Measurements from ENCODE around the gene MAPK9.

Gene MAPK9

GRCh38 chr5:180330810-180331646 lies 39.1 kb upstream of the MAPK9 start:
- Histone ChIP-seq H3K36me3 (ENCODE audit: insufficient read depth, low read length) (no peaks in the 10 kb centered on the region), H3K4me2 (ENCODE audit: insufficient read depth, low read length) (no peak overlapping the region), H3K4me1 (ENCODE audit: insufficient read depth, low read length) (no peaks in the 10 kb centered on the region), H3K27me3 (ENCODE audit: insufficient read depth, low read length, poor library complexity) (peaks cover 3% of the 10 kb centered on the region), H3K9me3 (ENCODE audit: insufficient read depth, low read length, severe bottlenecking) (no peaks in the 10 kb centered on the region), H3K9ac (ENCODE audit: low read depth, low read length) (no peak overlapping the region), H4K20me1 (ENCODE audit: insufficient read depth, low read length) (no peaks in the 10 kb centered on the region), H3K79me2 (ENCODE audit: insufficient read depth, low read length) (no peaks in the 10 kb centered on the region), H3K4me3 (ENCODE audit: low read depth in 1 of 2, low read length in 2 of 2) (no peak overlapping the region), H2AFZ (ENCODE audit: low read depth, low read length) (no peak overlapping the region), H3K27ac (ENCODE audit: low read length) (no peak overlapping the region)
- no peak for DNase-seq
- TF ChIP-seq EZH2 (IDR thresholded peaks at IDR 0.05; ENCODE audit: borderline replicate concordance, low read depth, low read length, severe bottlenecking) (no peak), CTCF (IDR thresholded peaks at IDR 0.05; ENCODE audit: borderline replicate concordance, extremely low read depth, low read length, poor library complexity, severe bottlenecking) (no peak)
- ATAC-seq (ENCODE audit: insufficient read depth, low read depth) = no peak

GRCh38 chr5:180330270-180330648 lies 38.4 kb upstream of the MAPK9 start:
- Histone ChIP-seq H3K4me2 (ENCODE audit: insufficient read depth, low read length) (no peak overlapping the region), H3K9ac (ENCODE audit: low read depth, low read length) (no peak overlapping the region), H2AFZ (ENCODE audit: low read depth, low read length) (no peak overlapping the region), H3K79me2 (ENCODE audit: insufficient read depth, low read length) (no peaks in the 10 kb centered on the region), H3K4me3 (ENCODE audit: low read depth in 1 of 2, low read length in 2 of 2) (no peak overlapping the region), H3K4me1 (ENCODE audit: insufficient read depth, low read length) (no peaks in the 10 kb centered on the region), H3K27me3 (ENCODE audit: insufficient read depth, low read length, poor library complexity) (peaks cover 3% of the 10 kb centered on the region), H3K36me3 (ENCODE audit: insufficient read depth, low read length) (no peaks in the 10 kb centered on the region), H3K27ac (ENCODE audit: low read length) (no peak overlapping the region), H4K20me1 (ENCODE audit: insufficient read depth, low read length) (no peaks in the 10 kb centered on the region), H3K9me3 (ENCODE audit: insufficient read depth, low read length, severe bottlenecking) (no peaks in the 10 kb centered on the region)
- ATAC-seq (ENCODE audit: insufficient read depth, low read depth) (peak; percentile 38; the same call in 2 of the 3 replicates), DNase-seq (no peak)
- TF ChIP-seq CTCF (IDR thresholded peaks at IDR 0.05; ENCODE audit: borderline replicate concordance, extremely low read depth, low read length, poor library complexity, severe bottlenecking) (no peak), EZH2 (IDR thresholded peaks at IDR 0.05; ENCODE audit: borderline replicate concordance, low read depth, low read length, severe bottlenecking) (no peak)

- H3K4me2 ChIP-seq (ENCODE audit: insufficient read depth, low read length) = no peak overlapping the region
- no peak overlapping the region for H3K4me3 ChIP-seq (ENCODE audit: low read depth in 1 of 2, low read length in 2 of 2)
- ATAC-seq (ENCODE audit: insufficient read depth, low read depth) = no peak
- H3K36me3 ChIP-seq (ENCODE audit: insufficient read depth, low read length) = no peaks in the 10 kb centered on the region
- DNase-seq = no peak
- no peaks in the 10 kb centered on the region for H3K79me2 ChIP-seq (ENCODE audit: insufficient read depth, low read length)
- no peaks in the 10 kb centered on the region for H3K9me3 ChIP-seq (ENCODE audit: insufficient read depth, low read length, severe bottlenecking)
- H3K27me3 ChIP-seq (ENCODE audit: insufficient read depth, low read length, poor library complexity) = peaks cover 3% of the 10 kb centered on the region
- no peak overlapping the region for H3K27ac ChIP-seq (ENCODE audit: low read length)
- TF ChIP-seq EZH2 (IDR thresholded peaks at IDR 0.05; ENCODE audit: borderline replicate concordance, low read depth, low read length, severe bottlenecking) = no peak
- TF ChIP-seq CTCF (IDR thresholded peaks at IDR 0.05; ENCODE audit: borderline replicate concordance, extremely low read depth, low read length, poor library complexity, severe bottlenecking) = no peak
- H2AFZ ChIP-seq (ENCODE audit: low read depth, low read length) = no peak overlapping the region
- H4K20me1 ChIP-seq (ENCODE audit: insufficient read depth, low read length) = no peaks in the 10 kb centered on the region
- H3K9ac ChIP-seq (ENCODE audit: low read depth, low read length) = no peak overlapping the region
- no peaks in the 10 kb centered on the region for H3K4me1 ChIP-seq (ENCODE audit: insufficient read depth, low read length)
These were observed 37.9 kb upstream of the MAPK9 start for GRCh38 chr5:180329606-180330269.
